Activated naive CD8-positive, alpha-beta T cell treated with anti-CD3 and anti-CD28 coated beads, Interleukin-2, amount 10 ng/mL, durations not matched to agents 7 days and 5 days (primary cell): ENCODE measurements around the gene IL6. TPM values are rescaled to one million over a fixed set of nuclear protein-coding genes. Genes with fewer than 3 reads are reported as not detected.

ENCODE experiments used
- ATAC-seq: fragments of 150-1000 bp; cut with Tn5 transposase; one replicate; pipeline ENCODE4 v1.10.0; 2021; ENCODE audit warnings: low read depth, moderate library complexity
- POLR2A ChIA-PET: fragments of 350-600 bp; sonication (Branson Sonifier 250); formaldehyde crosslinking; loops from one replicate; lab custom pipeline; 2021; ENCODE audit warnings: antibody characterized with exemption; lab: Charles Lee
- DNase-seq: peaks from one replicate; pipeline ENCODE4 v3.0.0; 2021
- H3K27ac Mint-ChIP-seq: one replicate; pipeline ENCODE4 v1.8.0; 2022; ENCODE audit warnings: mild to moderate bottlenecking, mixed read lengths
- H3K27me3 Mint-ChIP-seq: one replicate; pipeline ENCODE4 v1.8.0; 2022; ENCODE audit warnings: mild to moderate bottlenecking, moderate library complexity, mixed read lengths
- H3K36me3 Mint-ChIP-seq: one replicate; pipeline ENCODE4 v1.8.0; 2021; ENCODE audit warnings: mild to moderate bottlenecking, mixed read lengths
- H3K4me1 Mint-ChIP-seq: one replicate; pipeline ENCODE4 v1.8.0; 2021; ENCODE audit warnings: mixed read lengths
- H3K4me3 Mint-ChIP-seq: one replicate; pipeline ENCODE4 v1.8.0; 2022; ENCODE audit warnings: mild to moderate bottlenecking, moderate library complexity, mixed read lengths
- H3K9me3 Mint-ChIP-seq: one replicate; pipeline ENCODE4 v1.8.0; 2021; ENCODE audit warnings: mixed read lengths
- total RNA-seq, 2 experiments: library from RNA; stranded (reverse); gene quantifications; one replicate each; pipeline ENCODE4 v1.2.3, GENCODE V29; 2021

The IL6 gene
- total RNA-seq, 2 experiments from 2014 or later = 0.64 to 0.99 TPM

GRCh38 chr7:22723637-22724036 lies 3.4 kb upstream of the IL6 start:
- POLR2A ChIA-PET = interaction anchor here (0.5 to 2.1 kb wide), 8 partner anchors 23 to 163 kb away, joined by 3 to 9 read pairs (median 6); no protein-coding TSS in a partner anchor
- H3K9me3 Mint-ChIP-seq = no peaks in the 10 kb centered on the region
- H3K4me1 Mint-ChIP-seq = peaks cover 42% of the 10 kb centered on the region
- H3K36me3 Mint-ChIP-seq = peaks cover 3% of the 10 kb centered on the region
- peak overlapping the region; percentile 81 for H3K27ac Mint-ChIP-seq
- DNase-seq (no peak), ATAC-seq (no peak)
- peak overlapping the region; percentile 59 for H3K4me3 Mint-ChIP-seq
- peaks cover 8% of the 10 kb centered on the region for H3K27me3 Mint-ChIP-seq

GRCh38 chr7:22724861-22725260 lies 2.1 kb upstream of the IL6 start:
- POLR2A ChIA-PET = interaction anchor here (1.1 to 2.1 kb wide), 7 partner anchors 24 to 164 kb away, joined by 5 to 9 read pairs (median 6); no protein-coding TSS in a partner anchor
- Mint-ChIP-seq H3K27me3 (peaks cover 9% of the 10 kb centered on the region), H3K4me1 (peaks cover 43% of the 10 kb centered on the region), H3K36me3 (peaks cover 3% of the 10 kb centered on the region), H3K9me3 (no peaks in the 10 kb centered on the region), H3K4me3 (no peak overlapping the region), H3K27ac (no peak overlapping the region)
- DNase-seq (no peak), ATAC-seq (no peak)

GRCh38 chr7:22725585-22725984 lies 1.4 kb upstream of the IL6 start:
- Mint-ChIP-seq H3K27me3 (peaks cover 9% of the 10 kb centered on the region), H3K9me3 (no peaks in the 10 kb centered on the region), H3K27ac (peak overlapping the region; percentile 83), H3K4me1 (peaks cover 42% of the 10 kb centered on the region), H3K4me3 (peak overlapping the region; percentile 32), H3K36me3 (peaks cover 3% of the 10 kb centered on the region)
- DNase-seq (no peak), ATAC-seq (no peak)
- POLR2A ChIA-PET = interaction anchor here (0.8 to 3.6 kb wide), 4 partner anchors 45 to 164 kb away, joined by 3 to 22 read pairs (median 6); no protein-coding TSS in a partner anchor

- Mint-ChIP-seq H3K36me3 (peaks cover 3% of the 10 kb centered on the region), H3K27ac (peak overlapping the region; percentile 83), H3K27me3 (peaks cover 9% of the 10 kb centered on the region), H3K4me1 (peaks cover 50% of the 10 kb centered on the region), H3K9me3 (no peaks in the 10 kb centered on the region), H3K4me3 (peak overlapping the region; percentile 75)
- POLR2A ChIA-PET = interaction anchor here (0.6 to 3.6 kb wide), 8 partner anchors 17 to 166 kb away, joined by 3 to 22 read pairs (median 4); no protein-coding TSS in a partner anchor
- ATAC-seq (peak; percentile 90), DNase-seq (peak; percentile 66)
Observed at GRCh38 chr7:22726345-22726906, 574 bp upstream of the IL6 start.

- H3K9me3 Mint-ChIP-seq = no peaks in the 10 kb centered on the region
- POLR2A ChIA-PET = interaction anchor here (1.0 to 3.6 kb wide), 5 partner anchors 18 to 167 kb away, joined by 3 to 22 read pairs (median 4); no protein-coding TSS in a partner anchor
- H3K27me3 Mint-ChIP-seq = peaks cover 9% of the 10 kb centered on the region
- H3K4me1 Mint-ChIP-seq = peaks cover 50% of the 10 kb centered on the region
- DNase-seq (no peak), ATAC-seq (no peak)
- peaks cover 3% of the 10 kb centered on the region for H3K36me3 Mint-ChIP-seq
- peak overlapping the region; percentile 75 for H3K4me3 Mint-ChIP-seq
- H3K27ac Mint-ChIP-seq = peak overlapping the region; percentile 38
Observed at GRCh38 chr7:22727714-22728035, 675 bp downstream of the IL6 start.

GRCh38 chr7:22728401-22729029 lies 1.5 kb downstream of the IL6 start:
- Mint-ChIP-seq H3K9me3 (no peaks in the 10 kb centered on the region), H3K4me3 (peak overlapping the region; percentile 16), H3K27ac (no peak overlapping the region), H3K4me1 (peaks cover 44% of the 10 kb centered on the region), H3K36me3 (peaks cover under 1% of the 10 kb centered on the region), H3K27me3 (peaks cover 10% of the 10 kb centered on the region)
- DNase-seq (no peak), ATAC-seq (no peak)
- POLR2A ChIA-PET = interaction anchor here (0.9 to 3.6 kb wide), 3 partner anchors 164 to 168 kb away, joined by 4 to 22 read pairs (median 5); no protein-coding TSS in a partner anchor

GRCh38 chr7:22729180-22729825 lies 2.3 kb downstream of the IL6 start:
- POLR2A ChIA-PET = no interaction called here
- H3K4me1 Mint-ChIP-seq = peaks cover 46% of the 10 kb centered on the region
- ATAC-seq = no peak
- H3K9me3 Mint-ChIP-seq = no peaks in the 10 kb centered on the region
- no peak overlapping the region for H3K27ac Mint-ChIP-seq
- H3K36me3 Mint-ChIP-seq = no peaks in the 10 kb centered on the region
- peaks cover 18% of the 10 kb centered on the region for H3K27me3 Mint-ChIP-seq
- no peak for DNase-seq
- H3K4me3 Mint-ChIP-seq = no peak overlapping the region

GRCh38 chr7:22730066-22730710 lies 3.2 kb downstream of the IL6 start:
- DNase-seq (no peak), ATAC-seq (no peak)
- POLR2A ChIA-PET = no interaction called here
- Mint-ChIP-seq H3K4me3 (no peak overlapping the region), H3K9me3 (no peaks in the 10 kb centered on the region), H3K27me3 (peaks cover 21% of the 10 kb centered on the region), H3K27ac (no peak overlapping the region), H3K4me1 (peaks cover 42% of the 10 kb centered on the region), H3K36me3 (no peaks in the 10 kb centered on the region)

GRCh38 chr7:22730921-22731654 lies 4.1 kb downstream of the IL6 start:
- DNase-seq (no peak), ATAC-seq (no peak)
- peaks cover 22% of the 10 kb centered on the region for H3K27me3 Mint-ChIP-seq
- H3K4me3 Mint-ChIP-seq = peak overlapping the region; percentile 32
- no peaks in the 10 kb centered on the region for H3K9me3 Mint-ChIP-seq
- peak overlapping the region; percentile 18 for H3K27ac Mint-ChIP-seq
- POLR2A ChIA-PET = no interaction called here
- peaks cover 34% of the 10 kb centered on the region for H3K4me1 Mint-ChIP-seq
- H3K36me3 Mint-ChIP-seq = no peaks in the 10 kb centered on the region

- peaks cover 2% of the 10 kb centered on the region for H3K9me3 Mint-ChIP-seq
- H3K27me3 Mint-ChIP-seq = peaks cover 27% of the 10 kb centered on the region
- no peaks in the 10 kb centered on the region for H3K36me3 Mint-ChIP-seq
- POLR2A ChIA-PET = no interaction called here
- ATAC-seq (no peak), DNase-seq (no peak)
- no peak overlapping the region for H3K27ac Mint-ChIP-seq
- peaks cover 29% of the 10 kb centered on the region for H3K4me1 Mint-ChIP-seq
- H3K4me3 Mint-ChIP-seq = no peak overlapping the region
Observed at GRCh38 chr7:22731766-22732165, 4.8 kb downstream of the IL6 start.

GRCh38 chr7:22732556-22733126 lies 5.6 kb downstream of the IL6 start:
- no peak overlapping the region for H3K4me3 Mint-ChIP-seq
- DNase-seq (no peak), ATAC-seq (peak; percentile 42)
- POLR2A ChIA-PET = no interaction called here
- H3K27ac Mint-ChIP-seq = no peak overlapping the region
- peaks cover 24% of the 10 kb centered on the region for H3K4me1 Mint-ChIP-seq
- H3K27me3 Mint-ChIP-seq = peaks cover 36% of the 10 kb centered on the region
- H3K9me3 Mint-ChIP-seq = peaks cover 2% of the 10 kb centered on the region
- no peaks in the 10 kb centered on the region for H3K36me3 Mint-ChIP-seq

- H3K4me3 Mint-ChIP-seq = no peak overlapping the region
- no peak for ATAC-seq
- DNase-seq = no peak
Observed at GRCh38 chr7:22733761-22734160, 6.8 kb downstream of the IL6 start.

More at GRCh38 chr7:22733761-22734160, 6.8 kb downstream of the IL6 start:
- H3K27ac Mint-ChIP-seq = no peak overlapping the region
- H3K27me3 Mint-ChIP-seq = peaks cover 45% of the 10 kb centered on the region
- peaks cover 3% of the 10 kb centered on the region for H3K9me3 Mint-ChIP-seq
- peaks cover 16% of the 10 kb centered on the region for H3K4me1 Mint-ChIP-seq
- POLR2A ChIA-PET = no interaction called here
- no peaks in the 10 kb centered on the region for H3K36me3 Mint-ChIP-seq
